A673 (cell line): ENCODE results near the gene CCDC85A. TPM values are rescaled to one million over a fixed set of nuclear protein-coding genes. Genes with fewer than 3 reads are reported as not detected.

ENCODE experiments used
- BruUV-seq: library from RNA; stranded (reverse); fragments of 400-500 nt; replicated peaks from 2 replicates; lab custom pipeline; 2021; lab: Mats Ljungman, UMichigan
- CTCF ChIA-PET: fragments of 300-600 bp; sonication (Branson Sonifier 250); formaldehyde crosslinking; loops from one replicate; lab custom pipeline; 2022; ENCODE audit warnings: antibody characterized with exemption; lab: Charles Lee
- POLR2A ChIA-PET: fragments of 300-600 bp; sonication (Branson Sonifier 250); formaldehyde crosslinking; loops from one replicate; lab custom pipeline; 2022; ENCODE audit warnings: antibody characterized with exemption; ENCODE audit not compliant: low non-redundant PET; lab: Charles Lee
- DNase-seq: peaks from one replicate; pipeline ENCODE4 v3.0.0-alpha.2; 2015; ENCODE audit warnings: low spot score
- H3K27ac ChIP-seq: fragments of 200-600 bp; sonication (generic); 2 replicates; pipeline ENCODE4 v1.5.1; 2016; ENCODE audit warnings: mixed run types, low read depth, mild to moderate bottlenecking, mixed read lengths, antibody characterized with exemption, low read length; ENCODE audit not compliant: poor library complexity, severe bottlenecking
- H3K27me3 ChIP-seq: fragments of 200-600 bp; sonication (generic); replicated peaks from 2 replicates; pipeline ENCODE4 v1.6.1; 2017; ENCODE audit warnings: mixed run types, low read depth, mild to moderate bottlenecking, mixed read lengths, antibody characterized with exemption, low read length; ENCODE audit not compliant: insufficient read depth, poor library complexity
- H3K36me3 ChIP-seq: fragments of 200-600 bp; sonication (generic); 2 replicates; pipeline ENCODE4 v1.6.1; 2016; ENCODE audit warnings: mixed run types, mild to moderate bottlenecking, mixed read lengths, antibody characterized with exemption, low read length; ENCODE audit not compliant: insufficient read depth, poor library complexity, severe bottlenecking
- H3K4me1 ChIP-seq: fragments of 200-600 bp; sonication (generic); 2 replicates; pipeline ENCODE4 v1.6.1; 2017; ENCODE audit warnings: mixed run types, mild to moderate bottlenecking, mixed read lengths, antibody characterized with exemption, low read length; ENCODE audit not compliant: insufficient read depth, poor library complexity, severe bottlenecking
- H3K4me3 ChIP-seq: fragments of 200-600 bp; sonication (generic); 2 replicates; pipeline ENCODE4 v1.5.1; 2016; ENCODE audit warnings: low read depth, mixed run types, mild to moderate bottlenecking, mixed read lengths, low read length; ENCODE audit not compliant: poor library complexity, severe bottlenecking
- H3K9me3 ChIP-seq: fragments of 200-600 bp; sonication (generic); 2 replicates; pipeline ENCODE4 v1.6.1; 2016; ENCODE audit warnings: mixed run types, low read depth, mild to moderate bottlenecking, mixed read lengths, antibody characterized with exemption, low read length; ENCODE audit not compliant: poor library complexity, severe bottlenecking
- EZH2 ChIP-seq: fragments of 200-600 bp; sonication (generic); IDR thresholded peaks from 2 replicates; pipeline ENCODE4 v1.6.1; 2017; ENCODE audit warnings: borderline replicate concordance, low read depth, mild to moderate bottlenecking, mixed read lengths, antibody characterized with exemption, low read length; ENCODE audit not compliant: poor library complexity, severe bottlenecking
- intact Hi-C: fragments of 100-400 bp; cut with micrococcal nuclease; formaldehyde crosslinking; loops from one replicate; pipeline ENCODE4 v1.10.0; 2022; ENCODE audit not compliant: unreplicated experiment
- total RNA-seq: library from RNA; stranded (reverse); gene quantifications from 2 replicates; pipeline ENCODE4 v1.2.3, GENCODE V29; 2021
- TF ChIP-seq, protein P1 (sequence below): fragments of 300-800, 200-600 bp; sonication (generic); conservative IDR thresholded peaks from 2 replicates; pipeline ENCODE4 v1.5.1; 2017; ENCODE audit warnings: low read depth, mild to moderate bottlenecking, antibody characterized with exemption, low read length, moderate library complexity, mixed read lengths

Gene CCDC85A
- total RNA-seq, 1 experiment from 2014 or later, result 0.39 TPM

DNA sequence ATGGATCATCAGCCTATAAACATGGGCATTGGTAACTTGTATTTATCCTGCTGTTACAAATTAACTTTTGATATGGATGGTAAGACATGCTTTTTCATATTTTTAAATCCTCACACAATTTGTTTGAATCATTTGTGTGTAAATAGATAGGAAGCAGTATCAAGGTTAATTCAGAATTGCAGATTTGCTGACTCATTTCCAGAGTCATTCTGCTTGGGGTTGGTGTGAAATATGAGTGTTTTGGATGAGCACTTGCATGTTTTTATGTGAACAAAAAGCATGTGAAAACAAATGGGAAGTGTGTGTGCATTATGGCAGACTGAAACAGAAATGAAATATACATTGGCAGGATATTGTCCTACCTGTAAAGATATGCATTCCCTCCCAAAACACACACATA, 11.8 kb downstream of the CCDC85A start:
- POLR2A ChIA-PET, result no interaction called here
- CTCF ChIA-PET, result no interaction called here

DNA sequence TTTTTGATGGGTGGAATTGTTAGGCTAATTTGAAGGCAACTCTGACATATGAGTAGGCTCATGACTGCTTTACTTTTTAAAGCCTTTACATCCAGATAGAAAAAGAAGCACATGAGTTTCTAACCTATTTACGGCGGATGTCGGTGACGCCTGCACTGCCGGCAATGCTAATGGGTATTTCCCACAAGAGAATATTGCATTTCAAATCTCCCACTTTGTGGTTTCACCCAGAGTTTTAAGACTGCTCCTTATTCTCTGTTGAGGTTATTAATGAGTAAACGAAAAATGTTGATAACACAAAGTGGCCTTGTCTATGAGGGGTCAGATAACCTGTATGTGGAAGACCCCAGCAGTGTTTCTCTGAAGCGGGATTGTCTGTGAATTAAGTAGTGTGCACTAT, 14.0 kb downstream of the CCDC85A start:
- no TSS peak for BruUV-seq
- Histone ChIP-seq H3K4me3 (no peak overlapping the region), H3K27ac (no peak overlapping the region), H3K4me1 (no peaks in the 10 kb centered on the region), H3K9me3 (no peaks in the 10 kb centered on the region), H3K27me3 (no peaks in the 10 kb centered on the region), H3K36me3 (no peaks in the 10 kb centered on the region)
- CTCF ChIA-PET, result no interaction called here
- TF ChIP-seq, protein P1, sequence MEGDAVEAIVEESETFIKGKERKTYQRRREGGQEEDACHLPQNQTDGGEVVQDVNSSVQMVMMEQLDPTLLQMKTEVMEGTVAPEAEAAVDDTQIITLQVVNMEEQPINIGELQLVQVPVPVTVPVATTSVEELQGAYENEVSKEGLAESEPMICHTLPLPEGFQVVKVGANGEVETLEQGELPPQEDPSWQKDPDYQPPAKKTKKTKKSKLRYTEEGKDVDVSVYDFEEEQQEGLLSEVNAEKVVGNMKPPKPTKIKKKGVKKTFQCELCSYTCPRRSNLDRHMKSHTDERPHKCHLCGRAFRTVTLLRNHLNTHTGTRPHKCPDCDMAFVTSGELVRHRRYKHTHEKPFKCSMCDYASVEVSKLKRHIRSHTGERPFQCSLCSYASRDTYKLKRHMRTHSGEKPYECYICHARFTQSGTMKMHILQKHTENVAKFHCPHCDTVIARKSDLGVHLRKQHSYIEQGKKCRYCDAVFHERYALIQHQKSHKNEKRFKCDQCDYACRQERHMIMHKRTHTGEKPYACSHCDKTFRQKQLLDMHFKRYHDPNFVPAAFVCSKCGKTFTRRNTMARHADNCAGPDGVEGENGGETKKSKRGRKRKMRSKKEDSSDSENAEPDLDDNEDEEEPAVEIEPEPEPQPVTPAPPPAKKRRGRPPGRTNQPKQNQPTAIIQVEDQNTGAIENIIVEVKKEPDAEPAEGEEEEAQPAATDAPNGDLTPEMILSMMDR, result no peak
- no peak for TF ChIP-seq EZH2
- no peak for DNase-seq
- POLR2A ChIA-PET, result no interaction called here
- intact Hi-C loops, result no loop called here

More for the DNA sequence above, 11.8 kb downstream of the CCDC85A start:
- intact Hi-C loops, result no loop called here
- BruUV-seq, result no TSS peak
- Histone ChIP-seq H3K27me3 (no peaks in the 10 kb centered on the region), H3K36me3 (no peaks in the 10 kb centered on the region), H3K4me1 (no peaks in the 10 kb centered on the region), H3K4me3 (no peak overlapping the region), H3K9me3 (no peaks in the 10 kb centered on the region), H3K27ac (no peak overlapping the region)
- TF ChIP-seq EZH2, result no peak
- TF ChIP-seq, protein P1, result no peak
- no peak for DNase-seq

DNA sequence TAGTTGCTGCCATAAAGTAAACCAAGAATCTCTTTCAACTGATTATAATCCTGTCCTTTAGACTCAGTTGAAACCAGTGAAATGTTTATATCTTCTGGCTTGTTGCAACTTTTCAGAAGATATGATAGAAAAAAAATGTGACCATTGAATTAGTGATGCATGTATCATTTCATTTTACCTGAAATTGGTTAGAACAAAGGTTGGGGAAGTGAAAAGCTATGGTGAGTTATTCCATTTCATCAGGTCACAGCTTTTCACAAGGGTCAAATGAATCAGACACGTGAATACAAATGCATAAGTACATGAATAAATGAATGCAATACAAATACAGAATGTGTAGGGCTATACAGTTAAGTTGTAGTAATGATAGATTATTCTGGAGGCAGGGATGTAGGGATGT, 15.1 kb downstream of the CCDC85A start:
- no peak for DNase-seq
- Histone ChIP-seq H3K36me3 (no peaks in the 10 kb centered on the region), H3K4me3 (no peak overlapping the region), H3K4me1 (no peaks in the 10 kb centered on the region), H3K9me3 (no peaks in the 10 kb centered on the region), H3K27me3 (no peaks in the 10 kb centered on the region), H3K27ac (no peak overlapping the region)
- intact Hi-C loops, result no loop called here
- TF ChIP-seq, protein P1, result no peak
- no peak for TF ChIP-seq EZH2
- no TSS peak for BruUV-seq
- ChIA-PET POLR2A (no interaction called here), CTCF (no interaction called here)
